HG03457 (cell line): ENCODE data around the gene EML1.
"Not testable (repeated sequence)": the region's sequence is repeated elsewhere in the genome, so short reads cannot be mapped to it uniquely, and the experiment has no call there.

Experiments
- ATAC-seq: cut with Tn5 transposase; IDR thresholded peaks from one replicate; pipeline ENCODE4 v1.9.1; 2021; ENCODE audit warnings: moderate number of reproducible peaks; ENCODE audit not compliant: unreplicated experiment

The EML1 gene

GRCh38 chr14:99755629-99756603 is 37.3 kb upstream of the EML1 start:
- ATAC-seq = no peak

- no peak for ATAC-seq
Observed at GRCh38 chr14:99756796-99757195, 36.4 kb upstream of the EML1 start.

DNA sequence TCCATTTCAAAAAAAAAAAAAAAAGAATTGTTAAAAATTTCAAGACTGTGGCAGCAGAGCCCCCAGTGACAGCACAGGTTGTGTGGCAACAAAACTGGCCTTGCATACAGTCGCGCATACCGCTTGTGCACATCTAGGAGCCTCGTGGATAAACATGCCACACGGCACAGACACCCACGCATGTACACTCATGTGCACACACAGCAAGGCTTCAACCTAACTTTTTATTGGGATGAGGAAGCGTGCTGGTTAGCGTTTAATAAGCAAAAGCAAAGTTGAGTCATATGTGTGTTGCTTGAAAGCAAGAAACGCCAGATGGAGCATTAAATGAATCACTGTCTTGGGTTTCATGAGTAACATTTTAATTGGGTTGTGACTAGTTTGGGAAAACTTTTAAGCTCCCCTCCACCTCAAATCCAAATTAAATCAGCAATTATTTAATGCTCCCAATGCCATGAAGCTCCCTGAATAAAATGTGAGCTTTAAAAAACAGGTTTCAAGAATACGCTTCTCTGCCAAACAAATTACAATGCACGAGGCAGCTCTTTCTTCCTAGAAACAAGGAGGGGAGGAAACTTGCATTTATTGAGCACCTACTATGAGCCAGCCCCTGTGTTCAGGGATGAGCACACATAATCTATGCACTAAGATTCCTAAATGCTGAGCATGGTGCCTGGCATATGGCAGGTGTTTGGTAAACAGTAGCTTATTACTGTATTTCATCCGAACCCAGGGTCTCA is 35.7 kb upstream of the EML1 start:
- no peak for ATAC-seq

DNA sequence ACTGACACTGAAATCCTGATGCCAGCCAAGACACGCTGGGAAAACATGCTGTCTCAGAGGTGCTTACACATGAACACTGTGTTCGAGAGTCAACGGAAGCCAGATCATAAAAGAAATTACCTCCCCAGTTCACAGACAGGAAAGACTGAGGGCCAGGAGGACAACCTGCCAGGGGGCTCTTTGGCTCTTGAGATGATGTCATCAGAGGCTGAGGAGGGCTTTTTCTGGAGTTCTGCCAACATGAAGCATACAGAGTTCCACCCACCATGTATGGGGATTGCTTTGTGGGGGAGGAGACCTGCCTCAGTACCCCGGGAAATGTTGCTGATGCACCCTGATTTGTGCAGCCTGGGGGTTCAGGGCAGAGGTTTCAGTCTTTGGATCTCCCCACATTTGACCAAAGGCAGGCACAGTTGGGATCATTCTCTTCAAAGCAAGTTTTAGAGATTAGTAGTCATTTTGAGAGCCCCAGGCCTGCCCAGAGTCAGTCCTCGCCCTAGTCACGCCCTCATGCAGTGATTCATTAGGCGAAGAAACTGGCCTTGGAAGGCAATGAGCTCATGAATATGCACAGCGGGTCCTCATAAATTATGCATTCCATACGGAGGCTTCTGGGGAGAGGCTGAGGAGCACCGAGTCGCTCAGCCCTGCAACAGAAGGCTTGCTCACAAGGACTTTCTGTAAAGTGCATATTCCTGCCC is 34.9 kb upstream of the EML1 start:
- ATAC-seq = no peak

DNA sequence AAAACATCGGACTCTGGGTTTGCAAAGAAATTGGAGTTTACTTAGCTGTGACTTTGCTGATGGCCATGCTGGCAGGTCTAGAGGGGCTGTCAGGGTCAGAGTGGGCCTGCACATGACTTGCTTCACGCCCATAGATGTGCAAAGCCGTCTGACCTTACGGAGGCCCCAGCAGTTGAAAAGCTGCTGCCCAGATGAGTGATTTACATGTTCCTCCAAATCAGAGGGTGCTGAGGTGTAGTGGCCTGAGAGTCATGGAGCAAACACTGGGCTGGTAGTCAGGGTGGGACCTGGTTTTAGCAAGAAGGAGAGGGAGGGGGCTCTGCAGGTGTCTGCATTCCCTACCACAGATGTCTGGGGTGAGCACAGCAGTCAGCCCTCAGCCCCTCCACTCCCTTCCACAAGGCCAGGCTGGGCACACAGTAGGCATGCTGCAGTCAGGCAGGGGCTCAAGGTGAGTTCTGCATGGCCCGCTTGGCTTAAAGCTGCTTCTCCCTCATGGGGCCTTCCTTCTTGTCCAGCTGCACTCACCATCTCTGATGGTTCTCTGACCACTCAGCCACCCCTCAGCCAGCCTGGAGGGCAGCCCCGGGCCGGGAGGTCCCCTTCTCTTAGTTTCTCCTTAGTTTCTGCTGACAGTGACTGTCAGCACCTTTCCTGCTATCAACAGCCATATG is 34.2 kb upstream of the EML1 start:
- ATAC-seq = no peak

DNA sequence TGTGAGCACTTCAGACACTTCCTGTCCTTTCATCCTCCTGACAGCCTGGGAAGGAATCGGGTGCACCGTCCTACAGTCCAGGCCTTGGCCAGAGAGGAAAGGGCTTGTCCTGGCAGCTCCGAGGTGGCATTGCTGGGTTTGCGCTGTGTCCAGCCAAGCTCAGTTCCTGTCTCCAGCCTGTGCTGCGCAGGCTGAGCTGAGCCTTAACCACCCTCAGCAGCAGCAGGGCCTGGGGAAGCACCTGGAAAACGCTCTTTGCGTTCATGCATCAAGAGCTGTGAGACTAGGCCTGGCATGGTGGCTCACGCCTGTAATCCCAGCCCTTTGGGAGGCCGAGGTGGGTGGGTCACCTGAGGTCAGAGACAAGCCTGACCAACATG is 33.7 kb upstream of the EML1 start:
- ATAC-seq = no peak

DNA sequence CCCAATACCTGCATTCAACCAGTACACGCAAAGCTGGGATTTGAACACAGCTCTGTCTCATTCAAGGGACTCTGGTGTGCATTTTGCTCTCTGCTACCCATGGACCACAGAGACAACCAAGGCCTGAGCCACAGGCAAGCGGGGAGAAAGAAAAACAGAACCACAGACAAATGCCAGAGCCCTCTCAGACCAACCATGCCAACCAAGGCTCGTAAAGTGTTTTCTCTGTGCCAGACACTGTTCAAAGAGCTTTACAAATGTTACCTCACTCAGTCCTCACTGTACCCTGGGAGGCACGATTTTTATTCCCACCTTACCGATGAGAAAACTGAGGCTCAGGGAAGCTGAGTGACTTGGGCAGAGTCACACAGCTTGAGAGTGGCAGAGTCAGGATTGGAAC is 32.4 kb upstream of the EML1 start:
- ATAC-seq = no peak

DNA sequence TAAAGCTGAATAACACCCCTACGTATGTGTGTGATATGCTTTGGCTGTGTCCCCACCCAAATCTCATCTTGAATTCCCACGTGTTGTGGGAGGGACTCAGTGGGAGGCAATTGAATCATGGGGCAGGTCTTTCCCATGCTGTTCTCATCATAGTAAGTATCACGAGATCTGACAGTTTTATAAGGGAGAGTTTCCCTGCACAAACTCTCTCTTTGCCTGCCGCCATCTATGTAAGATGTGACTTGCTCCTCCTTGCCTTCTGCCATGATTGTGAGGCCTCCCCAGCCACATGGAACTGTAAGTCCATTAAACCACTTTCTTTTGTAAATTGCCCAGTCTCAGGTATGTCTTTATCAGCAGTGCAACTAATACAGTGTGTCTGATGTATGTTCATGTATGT is 30.3 kb upstream of the EML1 start:
- ATAC-seq = not testable (repeated sequence)

DNA sequence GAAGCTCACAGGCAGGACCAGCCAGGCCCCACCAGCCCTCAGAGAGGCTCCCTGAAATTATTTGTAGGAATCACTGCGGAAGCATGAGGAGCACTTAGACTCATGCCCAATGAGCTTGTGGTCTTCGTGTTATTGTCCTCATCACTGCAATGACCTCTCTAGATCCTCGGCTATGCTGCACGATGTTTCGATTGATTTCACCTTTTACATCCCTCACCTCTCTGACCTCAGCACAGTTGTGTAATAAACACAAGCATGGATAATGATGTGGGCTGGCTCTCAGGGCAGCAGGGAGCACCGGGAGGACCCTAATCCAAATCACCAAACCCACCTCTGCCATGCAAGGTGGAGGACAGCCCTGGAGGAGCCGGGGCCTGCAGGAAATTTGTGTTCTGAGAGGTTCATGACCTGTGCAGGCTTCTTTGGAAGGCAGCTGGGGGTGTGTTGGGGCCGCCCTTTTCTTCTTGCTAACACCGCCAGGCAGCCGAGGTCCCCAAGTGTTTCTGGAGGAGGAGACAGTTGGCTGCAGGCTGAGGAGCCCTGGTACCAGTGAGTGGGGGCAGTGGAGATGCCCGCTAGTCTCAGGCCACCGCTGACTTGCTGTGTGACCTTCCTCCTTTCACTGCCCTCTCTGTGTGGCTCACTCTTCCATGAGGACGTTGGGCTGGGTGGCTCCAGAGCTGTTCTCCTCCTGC is 29.5 kb upstream of the EML1 start:
- no peak for ATAC-seq

GRCh38 chr14:99764222-99764706 is 28.9 kb upstream of the EML1 start:
- ATAC-seq = no peak

- ATAC-seq = no peak
Observed at GRCh38 chr14:99768381-99768780, 24.8 kb upstream of the EML1 start.

DNA sequence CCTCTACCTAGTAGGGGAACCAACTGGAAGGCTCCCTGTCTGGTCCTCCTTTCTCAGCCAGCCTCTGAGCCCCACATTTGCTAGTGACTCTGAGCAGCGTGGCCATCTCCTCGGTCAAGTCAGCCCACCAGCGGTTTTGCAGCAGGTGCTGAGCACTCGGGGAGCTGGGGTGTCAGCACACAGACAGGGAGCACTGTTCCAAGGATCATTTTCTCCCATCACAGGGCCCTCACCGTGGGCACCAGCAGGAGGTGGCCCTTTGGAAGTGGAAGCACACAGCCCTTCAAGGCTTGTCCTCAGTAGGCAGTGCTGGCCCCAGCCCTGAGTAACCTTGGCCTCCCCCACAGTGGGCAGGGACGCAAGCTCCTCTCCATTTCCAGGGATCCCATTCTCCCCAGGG is 24.1 kb upstream of the EML1 start:
- no peak for ATAC-seq

DNA sequence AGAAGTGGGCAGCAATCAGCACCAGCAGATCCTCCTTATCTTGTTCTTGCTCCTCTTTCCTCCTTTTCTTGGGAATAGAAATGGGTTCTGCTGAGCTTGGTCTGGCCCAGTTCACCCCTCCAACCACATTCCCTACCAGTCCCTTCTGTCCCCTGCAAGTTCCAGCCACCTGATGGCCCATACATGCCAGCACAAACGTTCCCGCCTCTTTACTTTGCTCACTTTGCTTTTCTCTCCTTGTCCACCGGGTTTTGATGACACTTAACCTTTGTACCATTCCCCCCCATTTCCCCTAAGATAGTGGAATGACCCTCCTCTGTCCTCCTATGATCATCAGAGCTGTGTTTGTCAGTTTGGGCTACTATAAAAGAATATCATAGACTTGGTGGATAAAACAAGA is 23.4 kb upstream of the EML1 start:
- ATAC-seq = no peak

- no peak for ATAC-seq
Observed at GRCh38 chr14:99772371-99773283, 20.6 kb upstream of the EML1 start.

DNA sequence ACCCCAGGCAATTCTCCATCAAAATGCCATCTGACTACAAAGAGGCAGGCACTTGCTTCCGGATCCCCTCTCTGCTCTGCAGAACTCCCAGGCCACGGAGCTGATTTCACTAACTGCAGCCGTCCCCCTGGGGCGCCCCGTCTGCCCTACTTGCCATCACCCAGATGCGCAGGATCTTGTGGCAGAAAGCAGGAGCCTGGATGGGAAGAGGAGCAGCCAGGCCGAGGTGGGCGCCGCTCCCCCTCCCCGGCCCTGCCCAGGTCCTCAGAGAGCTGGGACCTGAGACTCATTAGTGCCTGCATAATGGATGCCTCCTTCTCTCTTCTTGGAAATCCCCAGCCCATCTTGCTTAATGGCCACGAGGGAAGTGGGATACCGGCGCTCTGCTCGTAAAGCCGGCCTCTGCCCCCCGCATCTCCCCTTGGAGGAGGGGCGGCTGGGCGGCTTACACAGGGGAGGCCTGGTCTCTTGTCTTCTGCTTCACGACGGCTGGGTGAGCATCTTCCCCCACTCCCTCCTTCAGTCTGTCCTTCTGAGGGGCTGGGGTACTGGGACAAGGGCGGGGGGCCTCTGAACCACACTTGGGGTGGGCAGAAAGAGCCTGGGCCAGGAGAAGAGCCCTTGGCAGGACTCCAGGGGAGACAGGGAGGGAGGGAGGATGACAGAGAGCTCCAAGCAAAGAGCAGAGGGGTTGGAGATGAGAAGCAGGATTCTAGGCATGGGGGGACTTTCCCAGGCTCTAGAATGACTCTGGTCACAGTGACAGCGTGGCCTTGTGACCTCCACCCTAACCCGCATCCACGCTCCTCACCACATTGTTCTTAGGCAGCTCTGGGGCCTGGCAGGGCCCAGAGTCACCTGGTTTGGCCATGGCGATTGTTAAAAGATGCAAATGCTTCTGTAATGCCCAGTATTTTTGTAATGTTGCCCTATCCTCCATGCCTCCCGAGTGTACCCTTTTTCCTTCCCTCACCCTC is 19.4 kb upstream of the EML1 start:
- no peak for ATAC-seq

DNA sequence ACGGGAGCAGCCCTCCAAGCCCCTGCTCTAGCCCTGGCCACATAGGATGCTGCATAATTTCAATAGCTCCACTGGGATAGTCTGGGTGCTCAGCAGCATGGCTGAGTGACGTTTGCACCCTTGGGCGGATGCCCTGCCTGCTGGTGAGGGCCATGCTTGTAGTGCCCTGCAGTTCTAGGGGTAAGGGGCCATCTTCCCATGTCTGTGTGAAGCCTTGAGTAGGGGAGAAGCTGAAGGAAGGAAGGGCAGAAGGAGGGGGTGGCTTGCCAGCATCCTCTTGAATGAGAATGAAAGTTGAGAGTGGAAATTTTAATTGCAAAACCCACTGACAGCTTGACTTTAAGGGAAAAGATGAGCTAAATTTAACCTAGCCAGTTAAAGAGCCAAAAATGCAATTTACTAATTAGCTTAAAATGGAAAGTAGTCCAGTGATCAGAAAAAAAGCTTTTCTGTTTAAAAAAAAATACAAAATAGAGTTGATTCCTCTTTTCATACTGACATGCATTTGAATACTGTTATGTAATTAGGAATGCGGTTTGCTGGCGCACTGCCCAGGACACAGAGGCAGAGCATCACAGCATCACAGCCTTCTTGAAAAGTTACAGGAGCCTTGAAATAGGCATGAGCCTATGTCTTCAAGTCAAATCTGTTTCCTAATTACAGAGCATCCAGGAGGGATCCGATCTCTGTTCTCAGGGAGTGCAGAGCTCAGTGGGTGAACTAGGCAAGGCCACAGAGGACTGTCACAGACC is 18.5 kb upstream of the EML1 start:
- ATAC-seq = no peak

GRCh38 chr14:99775351-99775750 is 17.9 kb upstream of the EML1 start:
- no peak for ATAC-seq
